IMR-90 (cell line): Measurements from ENCODE around the gene ECM1. TPM values are rescaled to one million over a fixed set of nuclear protein-coding genes. Genes with fewer than 3 reads are reported as not detected.
A peak's percentile ranks its signal among the peaks of the same experiment; 100 is the strongest.

ENCODE experiments used
- ATAC-seq: fragments of 200-7000 bp; cut with Tn5 transposase; 2 replicates; pipeline ENCODE4 v1.9.1; 2020; ENCODE audit warnings: low read depth, mild to moderate bottlenecking, moderate library complexity
- BruUV-seq: library from RNA; stranded (reverse); fragments of 400-500 nt; replicated peaks from 2 replicates; lab custom pipeline; 2021; lab: Mats Ljungman, UMichigan
- CTCF ChIA-PET: fragments of 300-600 bp; formaldehyde crosslinking; extraction: SDS; loops from one replicate; lab custom pipeline; 2021; ENCODE audit warnings: antibody characterized with exemption; lab: Yijun Ruan, JAX
- POLR2A ChIA-PET: fragments of 300-600 bp; sonication (Branson Sonifier 250); formaldehyde crosslinking; loops from one replicate; lab custom pipeline; 2022; ENCODE audit warnings: antibody characterized with exemption; ENCODE audit not compliant: unreplicated experiment; lab: Charles Lee
- DNase-seq: peaks from one replicate; pipeline ENCODE4 v3.0.0; 2013
- H2AFZ ChIP-seq: replicated peaks from 2 replicates; pipeline ENCODE3; 2013; ENCODE audit warnings: low read length, mild to moderate bottlenecking; ENCODE audit not compliant: poor library complexity
- H2AK5ac ChIP-seq: 2 replicates; pipeline ENCODE4 v1.6.1; 2013; ENCODE audit warnings: low read depth, low read length, inconsistent platforms
- H2AK9ac ChIP-seq: replicated peaks from 2 replicates; pipeline ENCODE3; 2013; ENCODE audit warnings: mild to moderate bottlenecking, low read depth, low read length, moderate library complexity; ENCODE audit not compliant: poor library complexity
- H2BK120ac ChIP-seq: 2 replicates; pipeline ENCODE4 v1.6.1; 2013; ENCODE audit warnings: low read depth, low read length, inconsistent platforms
- H2BK15ac ChIP-seq: 3 replicates; pipeline ENCODE4 v1.6.1; 2013; ENCODE audit warnings: low read depth, low read length, inconsistent platforms
- H2BK20ac ChIP-seq: 2 replicates; pipeline ENCODE4 v1.6.1; 2013; ENCODE audit warnings: low read depth, mild to moderate bottlenecking, inconsistent platforms, low read length, moderate library complexity
- H2BK5ac ChIP-seq: 2 replicates; pipeline ENCODE4 v1.6.1; 2013; ENCODE audit warnings: mild to moderate bottlenecking, low read depth, low read length, inconsistent platforms; ENCODE audit not compliant: poor library complexity, severe bottlenecking
- H3K14ac ChIP-seq: replicated peaks from 2 replicates; pipeline ENCODE4 v1.6.1; 2013; ENCODE audit warnings: low read depth, low read length, inconsistent platforms
- H3K18ac ChIP-seq: 2 replicates; pipeline ENCODE4 v1.6.1; 2013; ENCODE audit warnings: low read depth, low read length, control low read depth
- H3K23ac ChIP-seq: 2 replicates; pipeline ENCODE4 v1.6.1; 2013; ENCODE audit warnings: low read depth, low read length, inconsistent platforms
- H3K27ac ChIP-seq: 2 replicates; pipeline ENCODE4 v1.5.1; 2013; ENCODE audit warnings: mild to moderate bottlenecking, control low read depth, low read length; ENCODE audit not compliant: insufficient read depth
- H3K27me3 ChIP-seq: 2 replicates; pipeline ENCODE4 v1.6.1; 2013; ENCODE audit warnings: low read length; ENCODE audit not compliant: control insufficient read depth, insufficient read depth
- H3K36me3 ChIP-seq: 2 replicates; pipeline ENCODE4 v1.6.1; 2013; ENCODE audit warnings: low read length, mixed read lengths; ENCODE audit not compliant: control insufficient read depth, insufficient read depth
- H3K4ac ChIP-seq: 2 replicates; pipeline ENCODE4 v1.6.1; 2013; ENCODE audit warnings: low read depth, low read length, inconsistent platforms
- H3K4me1 ChIP-seq: 2 replicates; pipeline ENCODE4 v1.6.1; 2013; ENCODE audit warnings: low read length, mixed read lengths; ENCODE audit not compliant: control insufficient read depth, insufficient read depth
- H3K4me2 ChIP-seq: 2 replicates; pipeline ENCODE4 v1.6.1; 2013; ENCODE audit warnings: low read depth, mild to moderate bottlenecking, control low read depth, low read length, moderate library complexity
- H3K4me3 ChIP-seq: 2 replicates; pipeline ENCODE4 v1.5.1; 2013; ENCODE audit warnings: low read depth, mild to moderate bottlenecking, control low read depth, low read length, moderate library complexity; ENCODE audit not compliant: insufficient read depth
- H3K56ac ChIP-seq: 2 replicates; pipeline ENCODE4 v1.6.1; 2013; ENCODE audit warnings: low read length, inconsistent platforms; ENCODE audit not compliant: insufficient read depth; ENCODE audit errors: extremely low read depth
- H3K79me1 ChIP-seq, 2 experiments: 2 replicates each; pipeline ENCODE4 v1.6.1; 2013; ENCODE audit warnings: low read length in 2 of 2, inconsistent platforms in 1 of 2, low read depth in 1 of 2
- H3K9ac ChIP-seq: 2 replicates; pipeline ENCODE4 v1.6.1; 2013; ENCODE audit warnings: low read depth, low read length, control low read depth
- H3K9me1 ChIP-seq: 2 replicates; pipeline ENCODE4 v1.6.1; 2013; ENCODE audit warnings: low read length, inconsistent platforms; ENCODE audit not compliant: insufficient read depth
- H3K9me3 ChIP-seq: 2 replicates; pipeline ENCODE4 v1.6.1; 2013; ENCODE audit warnings: low read length; ENCODE audit not compliant: control insufficient read depth, insufficient read depth
- H4K20me1 ChIP-seq: 2 replicates; pipeline ENCODE4 v1.6.1; 2013; ENCODE audit warnings: low read length, inconsistent platforms; ENCODE audit not compliant: insufficient read depth
- H4K5ac ChIP-seq: 2 replicates; pipeline ENCODE4 v1.6.1; 2013; ENCODE audit warnings: mild to moderate bottlenecking, low read depth, low read length, control low read depth
- H4K8ac ChIP-seq, 2 experiments: 2 replicates each; pipeline ENCODE4 v1.6.1; 2013; ENCODE audit warnings: low read depth in 2 of 2, low read length in 2 of 2, control low read depth in 1 of 2, inconsistent platforms in 1 of 2
- H4K91ac ChIP-seq: 2 replicates; pipeline ENCODE4 v1.6.1; 2013; ENCODE audit warnings: low read depth, low read length, inconsistent platforms; ENCODE audit not compliant: insufficient read depth
- BHLHE40 ChIP-seq: fragments of 150-350 bp; IDR thresholded peaks from 2 replicates; pipeline ENCODE4 v1.6.1; 2016; ENCODE audit warnings: mild to moderate bottlenecking, low read depth, low read length
- CEBPB ChIP-seq: IDR thresholded peaks from 2 replicates; pipeline ENCODE4 v1.6.1; 2012; ENCODE audit warnings: low read depth, low read length, improper control_type of control experiment
- SMC3 ChIP-seq: fragments of 150-350 bp; IDR thresholded peaks from 2 replicates; pipeline ENCODE4 v1.6.1; 2016; ENCODE audit warnings: low read depth, mild to moderate bottlenecking, antibody characterized with exemption, low read length, moderate library complexity
- WGBS, 2 experiments: methylation state at CpG; one replicate each; pipeline versions ENCODE4 v1.1.5 to v1.1.7; 2013; ENCODE audit warnings: missing lambda C conversion rate in 2 of 2; ENCODE audit not compliant: insufficient read length in 1 of 2; ENCODE audit errors: extremely low coverage in 2 of 2; 5-methylcytosine and 5-hydroxymethylcytosine counted together
- dilution Hi-C: fragments of 300-500 bp; cut with HindIII; formaldehyde crosslinking; loops from one replicate; pipeline ENCODE4 v1.14.3; 2018; ENCODE audit warnings: low sequenced_read_pairs; ENCODE audit not compliant: unreplicated experiment
- in situ Hi-C: fragments of 300-500 bp; cut with MboI; formaldehyde crosslinking; loops from 3 replicates; pipeline ENCODE4 v1.14.3; 2019; ENCODE audit warnings: low sequenced_read_pairs, inconsistent platforms, mixed read lengths
- intact Hi-C: fragments of 100-400 bp; cut with micrococcal nuclease; formaldehyde crosslinking; loops from 2 replicates; pipeline ENCODE4 v1.10.0; 2022
- polyA plus RNA-seq, 3 experiments: library from polyadenylated mRNA; depleted of rRNA; stranded (reverse); fragments of >200 nt; gene quantifications; 2 replicates each; pipeline ENCODE4 v1.2.3, GENCODE V29; 2012; ENCODE audit warnings: low replicate concordance in 1 of 3
- total RNA-seq: library from RNA; depleted of rRNA; stranded (reverse); fragments of >200 nt; gene quantifications from 2 replicates; pipeline ENCODE4 v1.2.3, GENCODE V29; 2012
- TF ChIP-seq, protein P1 (sequence below): conservative IDR thresholded peaks from 2 replicates; pipeline ENCODE4 v1.5.1; 2012; ENCODE audit warnings: mild to moderate bottlenecking, low read depth, low read length, improper control_type of control experiment
- TF ChIP-seq, protein P2 (sequence below): fragments of 150-350 bp; IDR thresholded peaks from 2 replicates; pipeline ENCODE4 v1.6.1; 2017; ENCODE audit warnings: mild to moderate bottlenecking, antibody characterized with exemption, low read length, low read depth

The ECM1 gene
- total and polyA plus RNA-seq, 2 of the 4 experiments (the other 2 are of a cell fraction), result 20.1 to 230 TPM

DNA sequence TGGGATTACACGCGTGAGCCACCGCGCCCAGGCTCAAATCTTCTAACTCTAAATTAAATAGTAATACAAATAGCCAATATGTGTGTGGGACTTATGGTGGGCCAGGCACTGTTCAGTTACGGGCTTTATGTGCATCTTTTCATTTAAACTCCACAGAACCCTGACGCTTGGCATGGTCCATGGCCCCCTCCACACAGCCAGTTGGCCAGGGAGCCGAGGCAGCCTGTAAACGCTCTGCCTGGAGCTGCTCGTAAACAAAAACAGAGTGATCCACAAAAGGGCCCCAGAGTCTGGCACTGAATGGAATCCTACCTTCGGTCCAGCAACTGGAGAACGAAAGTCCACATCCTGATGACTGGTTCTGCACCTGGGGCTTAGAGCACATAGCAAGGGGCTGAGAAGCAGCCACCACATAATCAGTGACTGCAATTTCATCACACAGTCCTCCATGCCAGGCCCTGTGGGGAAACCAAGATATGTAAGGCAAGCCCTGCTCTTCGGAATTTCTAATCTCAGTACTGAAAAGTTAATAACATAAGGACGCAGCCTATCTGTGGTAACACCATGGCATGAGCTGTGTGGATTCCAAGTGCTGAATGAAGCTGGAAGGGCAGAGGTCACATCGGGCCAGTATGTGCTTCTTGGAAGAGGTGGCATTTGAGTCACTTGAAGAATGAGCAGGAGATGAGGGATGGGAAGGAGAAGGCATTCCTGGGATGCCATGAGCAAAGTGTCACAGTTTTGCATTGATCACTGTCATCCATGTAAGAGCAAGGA lies 27.8 kb downstream of the ECM1 start:
- Histone ChIP-seq H3K27me3 (no peaks in the 10 kb centered on the region), H2BK20ac (peak overlapping the region; percentile 20), H2BK15ac (peak overlapping the region; percentile 96; the same call in 1 of the 3 replicates), H4K20me1 (no peaks in the 10 kb centered on the region), H3K4me3 (no peak overlapping the region), H2BK5ac (peak overlapping the region; percentile 96), H3K18ac (peak overlapping the region; percentile 13; the same call in 1 of the 2 replicates), H4K5ac (no peak overlapping the region), H4K8ac (peak overlapping the region; percentile 1 to 96; a peak in 2 of 4 replicates), H4K91ac (peak overlapping the region; percentile 50), H2AK9ac (peak overlapping the region; percentile 7), H3K9ac (no peak overlapping the region), H3K4me1 (peaks cover 30% of the 10 kb centered on the region), H3K4me2 (no peak overlapping the region), H3K27ac (peak overlapping the region; percentile 38), H3K56ac (peak overlapping the region; percentile 27; the same call in 1 of the 2 replicates), H2BK120ac (peak overlapping the region; percentile 54), H2AK5ac (peak overlapping the region; percentile 96; the same call in 1 of the 2 replicates), H3K36me3 (no peaks in the 10 kb centered on the region), H3K14ac (peak overlapping the region; percentile 8), H3K9me3 (no peaks in the 10 kb centered on the region), H2AFZ (peak overlapping the region; percentile 71), H3K4ac (peak overlapping the region; percentile 79), H3K23ac (peak overlapping the region; percentile 13; the same call in 1 of the 2 replicates), H3K9me1 (peaks cover 23% of the 10 kb centered on the region), H3K79me1 (0 out of 4 replicates have a peak, but pooled peaks cover 0 to 4% of the 10 kb centered on the region in 2 experiments)
- ATAC-seq (peak; percentile 33), DNase-seq (peak; percentile 60)
- BruUV-seq, result no TSS peak
- WGBS, 2 experiments, result 54% methylated on average over 3 of the region's 14 CpGs; no CpG with 5 or more reads in 1 of the 2 experiments
- TF ChIP-seq BHLHE40 (0 out of 2 replicates have a peak, but pooled peaks have one; percentile 9), CEBPB (peak; percentile 44; the same call in 1 of the 2 replicates), SMC3 (no peak)
- TF ChIP-seq, protein P1, sequence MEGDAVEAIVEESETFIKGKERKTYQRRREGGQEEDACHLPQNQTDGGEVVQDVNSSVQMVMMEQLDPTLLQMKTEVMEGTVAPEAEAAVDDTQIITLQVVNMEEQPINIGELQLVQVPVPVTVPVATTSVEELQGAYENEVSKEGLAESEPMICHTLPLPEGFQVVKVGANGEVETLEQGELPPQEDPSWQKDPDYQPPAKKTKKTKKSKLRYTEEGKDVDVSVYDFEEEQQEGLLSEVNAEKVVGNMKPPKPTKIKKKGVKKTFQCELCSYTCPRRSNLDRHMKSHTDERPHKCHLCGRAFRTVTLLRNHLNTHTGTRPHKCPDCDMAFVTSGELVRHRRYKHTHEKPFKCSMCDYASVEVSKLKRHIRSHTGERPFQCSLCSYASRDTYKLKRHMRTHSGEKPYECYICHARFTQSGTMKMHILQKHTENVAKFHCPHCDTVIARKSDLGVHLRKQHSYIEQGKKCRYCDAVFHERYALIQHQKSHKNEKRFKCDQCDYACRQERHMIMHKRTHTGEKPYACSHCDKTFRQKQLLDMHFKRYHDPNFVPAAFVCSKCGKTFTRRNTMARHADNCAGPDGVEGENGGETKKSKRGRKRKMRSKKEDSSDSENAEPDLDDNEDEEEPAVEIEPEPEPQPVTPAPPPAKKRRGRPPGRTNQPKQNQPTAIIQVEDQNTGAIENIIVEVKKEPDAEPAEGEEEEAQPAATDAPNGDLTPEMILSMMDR, result no peak
- TF ChIP-seq, protein P2, sequence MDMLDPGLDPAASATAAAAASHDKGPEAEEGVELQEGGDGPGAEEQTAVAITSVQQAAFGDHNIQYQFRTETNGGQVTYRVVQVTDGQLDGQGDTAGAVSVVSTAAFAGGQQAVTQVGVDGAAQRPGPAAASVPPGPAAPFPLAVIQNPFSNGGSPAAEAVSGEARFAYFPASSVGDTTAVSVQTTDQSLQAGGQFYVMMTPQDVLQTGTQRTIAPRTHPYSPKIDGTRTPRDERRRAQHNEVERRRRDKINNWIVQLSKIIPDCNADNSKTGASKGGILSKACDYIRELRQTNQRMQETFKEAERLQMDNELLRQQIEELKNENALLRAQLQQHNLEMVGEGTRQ, result no peak
- dilution Hi-C loops (no loop called here), in situ Hi-C loops (no loop called here), intact Hi-C loops (loop anchor here (10.0 kb wide), 1 partner anchor 171 kb away; the partner anchor contains the start of gene RPRD2)
- ChIA-PET CTCF (interaction anchor here (2.7 kb wide), 1 partner anchor 19 kb away, joined by 13 read pairs; the partner anchor contains the start of gene FALEC), POLR2A (interaction anchor here (1.0 kb wide), 1 partner anchor 11 kb away, joined by 7 read pairs; no protein-coding TSS in a partner anchor)
